ENCODE measurements around the gene BMI1. TPM values are rescaled to one million over a fixed set of nuclear protein-coding genes. Genes with fewer than 3 reads are reported as not detected.

BMI1 gene
- total RNA-seq, 1 experiment from 2014 or later = 81.1 TPM

DNA sequence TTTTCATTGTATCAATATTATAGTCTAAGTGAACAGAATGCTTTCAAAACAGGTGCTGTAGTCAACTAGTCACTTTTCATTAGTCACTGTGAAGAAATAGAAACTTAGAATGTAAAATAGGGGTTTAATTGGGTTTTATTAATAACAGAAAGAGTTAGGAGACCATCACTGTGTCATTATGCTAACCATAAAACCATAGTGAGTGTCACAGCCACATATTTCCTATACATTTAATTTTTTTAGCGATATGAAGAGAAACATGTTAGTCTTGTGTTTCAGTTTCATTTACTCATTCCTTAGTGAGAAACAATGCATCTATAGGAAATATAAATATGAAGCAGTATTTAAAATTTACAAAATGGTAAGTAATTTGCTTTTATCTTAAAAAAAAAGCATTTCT, 46.6 kb downstream of the BMI1 start:
- intact Hi-C loops (cut with micrococcal nuclease) = no loop called here
- no peak for TF ChIP-seq CTCF (IDR thresholded peaks at IDR 0.05 in 2 of 3, conservative IDR thresholded peaks at IDR 0.05 in 1 of 3; ENCODE audit: borderline replicate concordance in 1 of 3, insufficient read depth in 1 of 3, low read depth in 2 of 3, low read length in 2 of 3)
- no peak for TF ChIP-seq ZBTB33 (IDR thresholded peaks at IDR 0.05; ENCODE audit: extremely low read depth, insufficient replicate concordance, low read length)
- TF ChIP-seq ZFX (IDR thresholded peaks at IDR 0.05) = no peak
- TF ChIP-seq, protein P1, sequence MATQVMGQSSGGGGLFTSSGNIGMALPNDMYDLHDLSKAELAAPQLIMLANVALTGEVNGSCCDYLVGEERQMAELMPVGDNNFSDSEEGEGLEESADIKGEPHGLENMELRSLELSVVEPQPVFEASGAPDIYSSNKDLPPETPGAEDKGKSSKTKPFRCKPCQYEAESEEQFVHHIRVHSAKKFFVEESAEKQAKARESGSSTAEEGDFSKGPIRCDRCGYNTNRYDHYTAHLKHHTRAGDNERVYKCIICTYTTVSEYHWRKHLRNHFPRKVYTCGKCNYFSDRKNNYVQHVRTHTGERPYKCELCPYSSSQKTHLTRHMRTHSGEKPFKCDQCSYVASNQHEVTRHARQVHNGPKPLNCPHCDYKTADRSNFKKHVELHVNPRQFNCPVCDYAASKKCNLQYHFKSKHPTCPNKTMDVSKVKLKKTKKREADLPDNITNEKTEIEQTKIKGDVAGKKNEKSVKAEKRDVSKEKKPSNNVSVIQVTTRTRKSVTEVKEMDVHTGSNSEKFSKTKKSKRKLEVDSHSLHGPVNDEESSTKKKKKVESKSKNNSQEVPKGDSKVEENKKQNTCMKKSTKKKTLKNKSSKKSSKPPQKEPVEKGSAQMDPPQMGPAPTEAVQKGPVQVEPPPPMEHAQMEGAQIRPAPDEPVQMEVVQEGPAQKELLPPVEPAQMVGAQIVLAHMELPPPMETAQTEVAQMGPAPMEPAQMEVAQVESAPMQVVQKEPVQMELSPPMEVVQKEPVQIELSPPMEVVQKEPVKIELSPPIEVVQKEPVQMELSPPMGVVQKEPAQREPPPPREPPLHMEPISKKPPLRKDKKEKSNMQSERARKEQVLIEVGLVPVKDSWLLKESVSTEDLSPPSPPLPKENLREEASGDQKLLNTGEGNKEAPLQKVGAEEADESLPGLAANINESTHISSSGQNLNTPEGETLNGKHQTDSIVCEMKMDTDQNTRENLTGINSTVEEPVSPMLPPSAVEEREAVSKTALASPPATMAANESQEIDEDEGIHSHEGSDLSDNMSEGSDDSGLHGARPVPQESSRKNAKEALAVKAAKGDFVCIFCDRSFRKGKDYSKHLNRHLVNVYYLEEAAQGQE (IDR thresholded peaks at IDR 0.05; ENCODE audit: low read depth) = no peak
- TF ChIP-seq EZH2phosphoT487 (IDR thresholded peaks at IDR 0.05; ENCODE audit: borderline replicate concordance) = no peak
- TF ChIP-seq SIN3A (IDR thresholded peaks at IDR 0.05; ENCODE audit: low read depth) = no peak
- TF ChIP-seq, protein P2, sequence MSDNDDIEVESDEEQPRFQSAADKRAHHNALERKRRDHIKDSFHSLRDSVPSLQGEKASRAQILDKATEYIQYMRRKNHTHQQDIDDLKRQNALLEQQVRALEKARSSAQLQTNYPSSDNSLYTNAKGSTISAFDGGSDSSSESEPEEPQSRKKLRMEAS (IDR thresholded peaks at IDR 0.05) = no peak
- no peak overlapping the region for H3K9ac ChIP-seq (ENCODE audit: low read length)
- no peak overlapping the region for H2AFZ ChIP-seq (ENCODE audit: low read depth, low read length, poor library complexity, severe bottlenecking)
- no peak for DNase-seq (ENCODE audit: low read depth, low spot score)
- RAD21 ChIA-PET (ENCODE audit: low non-redundant PET in 1 of 2, low total read pairs in 2 of 2, uncharacterized antibody in 2 of 2, unreplicated experiment in 2 of 2) = no interaction called here
- H3K27ac ChIP-seq (ENCODE audit: low read depth, low read length) = no peak overlapping the region
- ATAC-seq = no peak
- H3K4me1 ChIP-seq (ENCODE audit: control insufficient read depth in 1 of 2, insufficient read depth in 2 of 2, low read length in 2 of 2) = no peaks in the 10 kb centered on the region
- H3K9me3 ChIP-seq (ENCODE audit: control insufficient read depth in 1 of 2, insufficient read depth in 1 of 2, low read depth in 1 of 2, low read length in 2 of 2) = no peaks in the 10 kb centered on the region
- H3K4me3 ChIP-seq (replicated peaks in 1 of 2; ENCODE audit: low read depth in 1 of 2, low read length in 2 of 2) = no peak overlapping the region
- POLR2A ChIA-PET = no interaction called here
- H3K4me2 ChIP-seq (ENCODE audit: low read length) = no peak overlapping the region
- no peaks in the 10 kb centered on the region; the same call in 1 of the 2 replicates for H3K9me2 ChIP-seq (ENCODE audit: insufficient read depth)
- BruUV-seq (replicated peaks) = no TSS peak
- H3K79me2 ChIP-seq (ENCODE audit: insufficient read depth, low read length) = no peaks in the 10 kb centered on the region
- CTCF ChIA-PET = no interaction called here
- H4K20me1 ChIP-seq (ENCODE audit: insufficient read depth) = no peaks in the 10 kb centered on the region
- no peaks in the 10 kb centered on the region for H3K36me3 ChIP-seq (ENCODE audit: control insufficient read depth in 1 of 2, insufficient read depth in 2 of 2, low read length in 2 of 2)
- no peaks in the 10 kb centered on the region for H3K27me3 ChIP-seq (ENCODE audit: insufficient read depth, low read length)
